Activated T-helper 2 cell treated with anti-CD3 and anti-CD28 coated beads, Interferon-gamma antibody, Interleukin-2, Interleukin-4, amounts not matched to agents 10 μg/mL and 5 μg/mL and 100 μg/mL, durations not matched to agents 14 hours and 24 hours and 36 hours (primary cell): ENCODE data around the gene MAP9. TPM values are rescaled to one million over a fixed set of nuclear protein-coding genes. Genes with fewer than 3 reads are reported as not detected.
"Not testable (repeated sequence)": the region's sequence is repeated elsewhere in the genome, so short reads cannot be mapped to it uniquely, and the experiment has no call there.

Experiments used
- DNase-seq: peaks from one replicate; pipeline ENCODE4 v3.0.0; 2021; ENCODE audit warnings: low spot score
- H3K27ac Mint-ChIP-seq: one replicate; pipeline ENCODE4 v1.8.0; 2021; ENCODE audit warnings: mixed read lengths
- H3K27me3 Mint-ChIP-seq: one replicate; pipeline ENCODE4 v1.8.0; 2021; ENCODE audit warnings: low read depth, mixed read lengths
- H3K36me3 Mint-ChIP-seq: one replicate; pipeline ENCODE4 v1.8.0; 2021; ENCODE audit warnings: low read depth, mixed read lengths
- H3K4me1 Mint-ChIP-seq: one replicate; pipeline ENCODE4 v1.8.0; 2021; ENCODE audit warnings: low read depth, mixed read lengths
- H3K4me3 Mint-ChIP-seq: one replicate; pipeline ENCODE4 v1.8.0; 2021; ENCODE audit warnings: low read depth, mild to moderate bottlenecking, moderate library complexity, mixed read lengths
- H3K9me3 Mint-ChIP-seq: one replicate; pipeline ENCODE4 v1.8.0; 2021; ENCODE audit warnings: mixed read lengths
- intact Hi-C: fragments of 100-400 bp; cut with micrococcal nuclease; formaldehyde crosslinking; loops from one replicate; pipeline ENCODE4 v1.15.1; 2023
- total RNA-seq: library from RNA; stranded (reverse); gene quantifications from 2 replicates; pipeline ENCODE4 v1.2.3, GENCODE V29; 2022

MAP9 gene
- total RNA-seq = 5.8 TPM in 2 replicates

DNA sequence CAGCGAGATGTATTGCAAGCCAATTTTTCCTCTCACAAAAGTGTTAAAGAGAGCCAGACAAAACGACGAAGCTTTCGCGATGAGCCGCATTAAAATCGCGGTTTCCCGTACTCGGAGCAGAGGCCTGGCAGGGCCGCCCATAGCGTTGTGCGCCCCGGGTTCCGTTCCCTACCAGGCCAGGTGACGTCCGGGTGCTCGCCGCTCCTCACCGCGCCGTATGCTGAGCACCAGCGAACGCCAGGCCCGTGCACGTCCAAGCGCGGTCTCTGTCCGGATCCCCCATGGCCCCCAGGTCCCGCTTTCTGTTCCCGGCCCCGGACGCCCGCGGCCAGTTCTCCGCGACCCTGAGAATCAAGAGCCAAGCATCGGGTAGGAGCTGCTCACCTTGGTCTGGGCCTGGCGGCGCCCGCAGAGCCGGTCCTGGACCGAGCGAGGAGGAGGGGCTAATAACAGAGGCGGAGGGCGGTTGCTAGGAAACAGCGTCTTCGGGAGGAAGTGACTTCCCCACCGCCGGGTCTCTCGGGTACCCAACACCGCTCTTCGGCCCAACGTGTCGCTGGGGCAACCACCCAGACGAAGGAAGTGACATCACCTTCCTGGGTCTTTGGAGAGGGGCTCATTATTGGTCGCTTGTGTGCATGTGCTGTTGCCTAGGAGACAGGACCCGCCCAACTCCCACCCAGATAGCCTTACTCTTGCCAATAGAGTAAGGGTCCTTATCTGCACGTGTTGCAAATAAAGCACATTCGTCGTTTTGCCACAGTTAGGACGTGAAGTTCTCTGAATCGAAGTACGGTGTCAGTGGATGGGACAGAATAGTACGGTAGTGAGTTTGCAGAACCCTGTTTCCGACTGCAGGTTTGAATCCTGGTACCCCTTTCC, at the start of gene MAP9:
Gene MAP9, minus strand, starts transcription at position 579 of the 882 bp plus-strand sequence. CDS start 1,115 bp downstream, outside the sequence.
- Mint-ChIP-seq H3K27me3 (peaks cover 7% of the 10 kb centered on the region), H3K4me1 (peaks cover 15% of the 10 kb centered on the region), H3K27ac (peak within 1 kb of the TSS; percentile 75), H3K4me3 (peak within 1 kb of the TSS; percentile 87), H3K9me3 (no peaks in the 10 kb centered on the region), H3K36me3 (no peaks in the 10 kb centered on the region)
- intact Hi-C loops = loop anchor here (1.0 to 10.0 kb wide), 5 partner anchors 134 to 1012 kb away; partner anchors contain the start of genes GUCY1A1 and PLRG1
- peak; percentile 84 for DNase-seq

- H3K4me1 Mint-ChIP-seq, DNase-seq, H3K9me3 Mint-ChIP-seq, H3K4me3 Mint-ChIP-seq, intact Hi-C loops, H3K36me3 Mint-ChIP-seq, H3K27me3 Mint-ChIP-seq, H3K27ac Mint-ChIP-seq: not testable (repeated sequence)
Measured at GRCh38 chr4:155424778-155425177, 48.0 kb upstream of the MAP9 start.

DNA sequence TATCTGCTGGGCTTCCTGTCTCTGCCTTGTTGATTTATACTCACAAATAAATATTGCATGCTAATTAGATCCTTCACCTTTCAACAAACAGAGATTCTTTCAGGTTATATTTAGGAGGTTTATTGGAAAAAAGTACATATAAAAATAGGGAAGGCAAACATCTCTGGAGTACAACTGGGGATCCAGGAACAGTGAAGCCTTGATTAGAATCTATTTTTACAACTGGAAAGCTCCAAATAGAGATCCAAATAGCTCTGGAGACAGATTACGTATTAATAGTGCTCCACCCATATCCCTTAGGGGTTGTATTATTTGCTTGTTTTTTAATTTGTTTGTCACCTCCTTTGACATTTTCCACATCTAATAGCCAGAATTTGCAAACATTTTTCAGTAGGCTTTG, 46.9 kb upstream of the MAP9 start:
- DNase-seq = no peak
- intact Hi-C loops = no loop called here
- H3K4me1 Mint-ChIP-seq = no peaks in the 10 kb centered on the region
- no peaks in the 10 kb centered on the region for H3K27me3 Mint-ChIP-seq
- no peak overlapping the region for H3K4me3 Mint-ChIP-seq
- no peaks in the 10 kb centered on the region for H3K36me3 Mint-ChIP-seq
- no peaks in the 10 kb centered on the region for H3K9me3 Mint-ChIP-seq
- H3K27ac Mint-ChIP-seq = no peak overlapping the region

DNA sequence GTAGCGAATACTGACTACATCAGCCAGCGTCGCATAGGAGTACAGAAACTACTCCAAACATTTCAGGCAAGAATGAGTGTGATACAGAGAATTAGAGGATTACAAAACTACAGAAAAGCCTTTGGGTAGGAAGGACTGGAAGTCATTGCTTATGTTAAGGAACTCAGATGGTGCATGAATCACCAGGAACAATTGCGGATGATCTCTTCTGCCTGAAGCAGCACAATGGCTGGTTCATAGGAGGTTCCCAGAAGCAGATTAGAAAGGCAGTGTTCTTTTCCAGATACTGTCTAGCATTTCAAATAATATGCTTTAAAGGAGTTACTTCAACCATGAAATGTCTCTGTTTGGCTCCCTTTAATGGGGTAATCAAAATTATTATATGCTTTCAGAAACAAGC, 42.5 kb upstream of the MAP9 start:
- H3K4me3 Mint-ChIP-seq = no peak overlapping the region
- intact Hi-C loops = no loop called here
- no peak for DNase-seq
- H3K27ac Mint-ChIP-seq = no peak overlapping the region
- no peaks in the 10 kb centered on the region for H3K9me3 Mint-ChIP-seq
- H3K27me3 Mint-ChIP-seq = no peaks in the 10 kb centered on the region
- no peaks in the 10 kb centered on the region for H3K36me3 Mint-ChIP-seq
- no peaks in the 10 kb centered on the region for H3K4me1 Mint-ChIP-seq

- no peak overlapping the region for H3K27ac Mint-ChIP-seq
- intact Hi-C loops = no loop called here
- H3K9me3 Mint-ChIP-seq = no peaks in the 10 kb centered on the region
- no peak overlapping the region for H3K4me3 Mint-ChIP-seq
- no peaks in the 10 kb centered on the region for H3K4me1 Mint-ChIP-seq
- H3K27me3 Mint-ChIP-seq = peaks cover 2% of the 10 kb centered on the region
- H3K36me3 Mint-ChIP-seq = no peaks in the 10 kb centered on the region
- DNase-seq = no peak
Measured at GRCh38 chr4:155415662-155416061, 38.9 kb upstream of the MAP9 start.

GRCh38 chr4:155413451-155413850, 36.7 kb upstream of the MAP9 start:
- no peaks in the 10 kb centered on the region for H3K36me3 Mint-ChIP-seq

DNA sequence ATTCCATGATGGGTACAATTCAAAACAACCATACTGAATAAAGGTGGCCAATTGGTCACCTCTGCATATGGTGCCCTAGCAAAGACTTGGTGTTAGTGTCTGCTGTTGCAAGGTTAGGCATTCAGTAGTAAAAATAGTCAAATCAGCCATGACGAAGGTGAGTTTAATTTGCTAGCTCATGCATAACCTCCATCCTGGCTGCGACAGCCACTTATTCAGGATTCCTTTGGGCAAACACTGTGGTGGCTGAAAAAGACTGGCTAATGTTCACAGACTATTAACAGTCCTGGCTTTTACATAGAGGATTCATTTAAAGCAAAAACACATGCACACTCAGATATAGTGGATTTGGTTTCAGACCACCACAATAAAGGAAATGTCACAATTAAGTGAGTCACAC, 34.8 kb upstream of the MAP9 start:
- intact Hi-C loops = no loop called here
- no peaks in the 10 kb centered on the region for H3K9me3 Mint-ChIP-seq
- DNase-seq = no peak
- no peak overlapping the region for H3K4me3 Mint-ChIP-seq
- no peak overlapping the region for H3K27ac Mint-ChIP-seq
- peaks cover 2% of the 10 kb centered on the region for H3K27me3 Mint-ChIP-seq
- no peaks in the 10 kb centered on the region for H3K4me1 Mint-ChIP-seq
- no peaks in the 10 kb centered on the region for H3K36me3 Mint-ChIP-seq

More at GRCh38 chr4:155413451-155413850, 36.7 kb upstream of the MAP9 start:
- Mint-ChIP-seq H3K27ac (no peak overlapping the region), H3K9me3 (no peaks in the 10 kb centered on the region), H3K4me3 (no peak overlapping the region), H3K27me3 (peaks cover 2% of the 10 kb centered on the region), H3K4me1 (no peaks in the 10 kb centered on the region)
- no peak for DNase-seq
- intact Hi-C loops = no loop called here

DNA sequence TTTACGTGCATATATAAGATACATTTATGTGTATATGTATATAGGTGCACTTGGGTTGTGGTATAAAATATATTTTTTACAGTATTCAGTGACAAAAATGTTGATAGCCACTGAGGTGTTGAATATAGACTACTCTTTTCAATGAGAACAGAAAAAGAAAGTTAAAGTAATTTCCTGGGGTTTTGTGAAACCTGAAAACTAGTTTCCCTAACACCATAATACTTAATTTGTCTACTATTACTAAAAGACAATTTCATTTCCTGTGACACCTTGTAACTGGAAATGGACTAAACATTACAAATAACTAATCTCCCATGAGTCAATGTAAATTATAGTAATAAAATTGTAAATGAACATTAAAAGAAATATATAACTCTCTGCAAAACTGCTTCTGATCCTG, 32.0 kb upstream of the MAP9 start:
- no peak for DNase-seq
- Mint-ChIP-seq H3K4me3 (no peak overlapping the region), H3K9me3 (no peaks in the 10 kb centered on the region), H3K36me3 (no peaks in the 10 kb centered on the region), H3K4me1 (no peaks in the 10 kb centered on the region), H3K27me3 (peaks cover 2% of the 10 kb centered on the region), H3K27ac (no peak overlapping the region)
- intact Hi-C loops = no loop called here

GRCh38 chr4:155407480-155407879, 30.7 kb upstream of the MAP9 start:
- no peaks in the 10 kb centered on the region for H3K27me3 Mint-ChIP-seq
- H3K4me1 Mint-ChIP-seq = no peaks in the 10 kb centered on the region
- intact Hi-C loops = no loop called here
- H3K9me3 Mint-ChIP-seq = no peaks in the 10 kb centered on the region
- H3K4me3 Mint-ChIP-seq = no peak overlapping the region
- DNase-seq = no peak
- H3K36me3 Mint-ChIP-seq = no peaks in the 10 kb centered on the region
- H3K27ac Mint-ChIP-seq = no peak overlapping the region

GRCh38 chr4:155405059-155405458, 28.3 kb upstream of the MAP9 start:
- H3K4me3 Mint-ChIP-seq = no peak overlapping the region
- no peaks in the 10 kb centered on the region for H3K36me3 Mint-ChIP-seq
- intact Hi-C loops = no loop called here
- DNase-seq = no peak
- H3K9me3 Mint-ChIP-seq = no peaks in the 10 kb centered on the region
- no peaks in the 10 kb centered on the region for H3K27me3 Mint-ChIP-seq
- no peaks in the 10 kb centered on the region for H3K4me1 Mint-ChIP-seq
- no peak overlapping the region for H3K27ac Mint-ChIP-seq

DNA sequence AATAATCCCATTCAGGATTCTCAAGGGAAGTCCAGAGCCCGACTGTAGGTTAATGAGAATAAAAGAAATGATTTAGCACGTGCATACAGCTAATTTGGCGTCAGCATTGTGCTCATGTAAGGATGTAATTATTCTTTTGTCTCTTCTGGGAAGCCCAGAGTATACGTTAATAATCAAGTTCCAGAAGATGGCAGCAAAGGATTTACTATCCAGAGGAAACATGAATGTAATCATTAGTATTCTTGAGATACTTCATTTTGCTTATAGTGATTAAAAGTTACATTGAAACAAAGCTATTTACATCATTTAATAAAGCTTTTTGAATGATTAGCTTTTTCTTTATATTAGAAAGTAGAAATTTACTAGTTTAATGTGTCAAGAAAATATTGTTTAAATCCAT, 27.1 kb upstream of the MAP9 start:
- H3K27ac Mint-ChIP-seq = no peak overlapping the region
- H3K9me3 Mint-ChIP-seq = no peaks in the 10 kb centered on the region
- DNase-seq = no peak
- intact Hi-C loops = no loop called here
- no peak overlapping the region for H3K4me3 Mint-ChIP-seq
- no peaks in the 10 kb centered on the region for H3K36me3 Mint-ChIP-seq
- no peaks in the 10 kb centered on the region for H3K27me3 Mint-ChIP-seq
- no peaks in the 10 kb centered on the region for H3K4me1 Mint-ChIP-seq

DNA sequence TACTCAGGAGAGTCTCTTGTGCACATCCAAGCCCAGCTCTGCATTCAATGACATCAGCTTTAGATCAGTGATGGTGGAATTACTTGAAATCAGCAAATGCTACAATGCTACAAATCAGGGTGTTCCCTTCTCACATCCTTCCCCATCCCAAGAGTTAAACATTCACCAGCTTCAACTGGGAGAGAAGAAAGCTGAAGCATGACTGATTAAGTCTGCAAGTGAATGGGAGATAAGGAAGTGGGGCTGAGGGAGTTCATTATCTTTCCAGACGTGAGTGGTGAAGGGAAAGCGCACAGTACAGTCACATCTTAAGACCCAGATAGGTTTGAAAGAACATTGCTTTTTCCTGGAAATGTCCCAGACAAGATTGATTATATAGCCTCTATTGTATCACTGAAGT, 26.2 kb upstream of the MAP9 start:
- H3K4me3 Mint-ChIP-seq = no peak overlapping the region
- H3K36me3 Mint-ChIP-seq = no peaks in the 10 kb centered on the region
- no peaks in the 10 kb centered on the region for H3K9me3 Mint-ChIP-seq
- no peaks in the 10 kb centered on the region for H3K4me1 Mint-ChIP-seq
- no peak overlapping the region for H3K27ac Mint-ChIP-seq
- no peak for DNase-seq
- H3K27me3 Mint-ChIP-seq = no peaks in the 10 kb centered on the region
- intact Hi-C loops = no loop called here

DNA sequence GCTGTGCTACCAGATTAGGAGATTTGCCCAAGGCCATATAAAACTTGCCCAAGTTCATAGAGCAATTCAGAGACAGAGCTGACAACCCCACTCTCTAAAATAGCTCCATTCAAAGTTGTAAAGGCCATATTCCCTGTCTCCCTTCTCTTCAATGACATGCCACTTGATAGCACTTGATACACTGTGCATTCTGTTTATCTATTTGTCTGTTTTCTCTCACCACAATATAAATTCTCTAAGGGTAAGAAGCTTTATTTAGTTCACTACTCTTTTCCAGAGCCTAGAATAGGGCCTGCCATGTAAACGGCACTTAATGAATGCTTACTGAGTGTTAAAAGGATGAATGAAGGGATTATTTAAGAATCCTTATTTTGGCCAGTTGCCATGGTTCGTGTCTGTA, 24.1 kb upstream of the MAP9 start:
- no peak for DNase-seq
- Mint-ChIP-seq H3K4me3 (no peak overlapping the region), H3K36me3 (no peaks in the 10 kb centered on the region), H3K9me3 (no peaks in the 10 kb centered on the region), H3K4me1 (no peaks in the 10 kb centered on the region), H3K27me3 (no peaks in the 10 kb centered on the region), H3K27ac (no peak overlapping the region)
- intact Hi-C loops = no loop called here
